HG03097 (cell line): ENCODE results near the gene CARD14.
"Not testable (repeated sequence)": the region's sequence is repeated elsewhere in the genome, so short reads cannot be mapped to it uniquely, and the experiment has no call there.

Experiments used
- ATAC-seq: cut with Tn5 transposase; IDR thresholded peaks from one replicate; pipeline ENCODE4 v1.9.1; 2021; ENCODE audit not compliant: unreplicated experiment, low FRiP score

Gene CARD14

GRCh38 chr17:80247561-80247960, 77.7 kb downstream of the CARD14 start:
- ATAC-seq: no peak

- no peak for ATAC-seq
These were observed 78.4 kb downstream of the CARD14 start for GRCh38 chr17:80248001-80248893.

- ATAC-seq: no peak
These were observed 79.3 kb downstream of the CARD14 start for GRCh38 chr17:80248894-80249710.

GRCh38 chr17:80251966-80252365, 82.1 kb downstream of the CARD14 start:
- ATAC-seq: no peak

GRCh38 chr17:80252871-80253270, 83.0 kb downstream of the CARD14 start:
- no peak for ATAC-seq

- ATAC-seq: no peak
These were observed 84.0 kb downstream of the CARD14 start for GRCh38 chr17:80253631-80254395.

GRCh38 chr17:80254396-80255251, 84.8 kb downstream of the CARD14 start:
- ATAC-seq: peak; percentile 54

GRCh38 chr17:80256034-80256350, 86.2 kb downstream of the CARD14 start:
- no peak for ATAC-seq

- ATAC-seq: no peak
These were observed 87.9 kb downstream of the CARD14 start for GRCh38 chr17:80257716-80258213.

GRCh38 chr17:80258296-80258695, 88.5 kb downstream of the CARD14 start:
- ATAC-seq: not testable (repeated sequence)
